Panc1 (cell line): Measurements from ENCODE around the gene SLC7A14.

Source experiments
- CTCF ChIP-seq: fragments of 450-650 bp; IDR thresholded peaks from 2 replicates; pipeline ENCODE4 v1.5.1; 2017; ENCODE audit warnings: mild to moderate bottlenecking
- POLR2AphosphoS5 ChIP-seq: IDR thresholded peaks from 2 replicates; pipeline ENCODE4 v1.6.1; 2012; ENCODE audit warnings: mild to moderate bottlenecking, low read depth, low read length, moderate library complexity

- TF ChIP-seq CTCF (no peak), POLR2AphosphoS5 (no peak)
Measured at GRCh38 chr3:170560296-170560695, 25.6 kb downstream of the SLC7A14 start.
